Right cardiac atrium (tissue), 5 donors: Measurements from ENCODE around the gene DIAPH1. TPM values are rescaled to one million over a fixed set of nuclear protein-coding genes. Genes with fewer than 3 reads are reported as not detected.

ENCODE experiments used
- ATAC-seq, 2 donors: fragments of 200-7000 bp; cut with Tn5 transposase; one replicate each; pipeline versions ENCODE4 v1.8.0 to v1.9.1; 2020; ENCODE audit warnings: moderate library complexity in 2 of 2, mild to moderate bottlenecking in 1 of 2
- DNase-seq, 3 donors: peaks; one replicate each; pipeline ENCODE4 v3.0.0-alpha.2; 2020
- H3K27ac ChIP-seq: one replicate; pipeline ENCODE4 v1.5.1; 2013; ENCODE audit warnings: mild to moderate bottlenecking, low read length, control low read depth, moderate library complexity
- H3K27me3 ChIP-seq: one replicate; pipeline ENCODE4 v1.6.1; 2013; ENCODE audit not compliant: control insufficient read depth, insufficient read depth
- H3K4me1 ChIP-seq: one replicate; pipeline ENCODE4 v1.6.1; 2013; ENCODE audit warnings: low read length; ENCODE audit not compliant: control insufficient read depth, insufficient read depth
- H3K4me3 ChIP-seq: one replicate; pipeline ENCODE4 v1.5.1; 2013; ENCODE audit warnings: low read length, control low read depth
- H3K9me3 ChIP-seq: one replicate; pipeline ENCODE4 v1.6.1; 2013; ENCODE audit warnings: low read length; ENCODE audit not compliant: control insufficient read depth
- WGBS: extraction: QIAGEN DNeasy Blood & Tissue Kit; methylation state at CpG from one replicate; pipeline ENCODE4 v1.1.7; 2013; 5-methylcytosine and 5-hydroxymethylcytosine counted together
- intact Hi-C, 4 donors: fragments of 100-400 bp; cut with DNase I; formaldehyde crosslinking; loops; one replicate each; pipeline versions ENCODE4 v1.11.0 to v1.14.0; 2022 to 2023
- polyA plus RNA-seq: library from polyadenylated mRNA; stranded (reverse); fragments of 200-250 nt; gene quantifications from one replicate; pipeline ENCODE4 v1.2.3, GENCODE V29; 2013
- total RNA-seq, 4 donors: library from RNA; stranded (reverse); fragmentation: NEBNext Ultra II Directional; extraction: Animal tissue kit (Norgen Biotek cat#: 25700); gene quantifications; one replicate each; pipeline ENCODE4 v1.2.1, GENCODE V29; 2021
- donor health status: healthy with polysubstance abuse.
- donor health status: DM: no; HTN: yes; CAD: no.
- donor health status: DM: no; HTN: no; CAD: no.
- donor health status: DM: no; HTN: yes; CAD: no; lungs with severe emphysema.
- donor health status: DM: yes; HTN: yes; CAD: no.

Gene DIAPH1
- total and polyA plus RNA-seq, 5 donors: 11.8 to 53.0 (median 19.1) TPM

DNA sequence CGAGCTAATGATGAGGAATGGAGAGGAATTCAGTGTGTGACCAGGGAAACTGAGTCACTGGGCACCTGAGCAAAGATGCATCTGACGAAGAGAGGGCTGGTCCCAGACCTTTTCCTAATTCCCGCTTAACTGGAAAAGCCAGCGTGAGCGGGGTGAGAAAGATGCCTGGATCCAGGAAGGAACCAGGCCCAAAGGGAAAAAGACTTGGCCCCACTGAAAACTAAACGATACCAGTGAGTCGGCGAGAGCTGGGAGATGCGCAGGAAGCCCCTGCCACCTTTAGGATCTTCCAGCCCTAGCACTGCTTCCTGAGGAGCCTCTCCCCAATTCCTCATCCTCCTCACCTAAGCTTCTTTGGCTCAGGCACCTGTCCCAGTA lies 32.9 kb upstream of the DIAPH1 start:
- H3K27ac ChIP-seq: no peak overlapping the region
- intact Hi-C loops: no loop called here
- no peaks in the 10 kb centered on the region for H3K4me1 ChIP-seq
- H3K4me3 ChIP-seq: peak overlapping the region; percentile 49
- DNase-seq: no peak
- ATAC-seq: peak in 1 of 2 donors; percentile 2
- 54% methylated on average over 9 of the region's 9 CpGs for WGBS
- H3K27me3 ChIP-seq: no peaks in the 10 kb centered on the region
- no peaks in the 10 kb centered on the region for H3K9me3 ChIP-seq

DNA sequence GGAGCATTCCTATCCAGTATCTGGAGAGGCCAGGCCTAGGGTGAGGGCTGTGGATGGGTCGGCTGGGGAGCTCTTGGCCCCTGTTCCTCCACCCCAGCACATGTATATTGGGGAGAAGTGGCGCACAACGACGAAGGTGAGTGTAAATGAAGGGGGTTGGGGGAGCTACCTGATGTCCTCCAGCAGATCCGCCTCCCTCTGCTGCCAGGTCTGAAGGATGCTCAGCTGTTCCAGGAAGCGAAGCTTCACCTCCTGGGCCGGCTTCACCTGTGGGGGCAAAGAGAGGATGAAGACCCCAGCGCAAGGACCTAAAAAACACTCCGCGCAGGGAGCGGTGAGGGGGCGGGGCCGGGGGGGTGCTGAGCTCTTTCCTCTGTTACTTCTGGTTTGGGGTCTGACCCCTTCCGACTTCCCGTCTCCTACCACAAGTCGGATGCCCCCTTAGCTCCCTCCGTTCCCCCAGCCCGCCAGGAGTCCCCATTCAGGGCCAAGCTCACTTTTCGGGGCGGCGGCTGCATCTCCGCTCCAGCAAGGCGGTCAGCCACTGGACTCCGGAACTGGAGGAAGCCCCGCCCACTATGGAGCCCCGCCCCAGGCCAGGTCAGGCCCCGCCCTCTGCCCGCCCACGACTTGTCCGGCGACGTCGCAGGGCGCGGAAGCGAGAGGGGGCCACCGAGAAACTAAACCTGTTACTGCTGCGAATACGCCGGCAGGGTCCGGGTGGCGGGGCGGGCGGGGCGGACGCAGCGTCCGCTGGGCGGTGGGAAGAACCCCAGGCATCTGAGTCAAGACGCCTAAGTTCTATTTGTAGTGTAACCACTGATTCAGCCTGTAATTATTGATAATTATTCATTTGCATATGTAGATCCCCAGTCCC lies 32.3 kb upstream of the DIAPH1 start, which contains the start of gene FCHSD1:
FCHSD1 (minus strand) TSS at position 568 of the 877 bp plus-strand sequence; CDS start at position 518, 50 bp downstream.
- no peaks in the 10 kb centered on the region for H3K9me3 ChIP-seq
- peak within 1 kb of the TSS; percentile 49 for H3K4me3 ChIP-seq
- WGBS: 4% methylated on average over 50 of the region's 50 CpGs
- H3K4me1 ChIP-seq: no peaks in the 10 kb centered on the region
- H3K27ac ChIP-seq: no peak within 1 kb of the TSS
- H3K27me3 ChIP-seq: no peaks in the 10 kb centered on the region
- ATAC-seq (peak; percentile 94), DNase-seq (peak; percentile 88 to 96 (median 96))
- intact Hi-C loops: no loop called here

DNA sequence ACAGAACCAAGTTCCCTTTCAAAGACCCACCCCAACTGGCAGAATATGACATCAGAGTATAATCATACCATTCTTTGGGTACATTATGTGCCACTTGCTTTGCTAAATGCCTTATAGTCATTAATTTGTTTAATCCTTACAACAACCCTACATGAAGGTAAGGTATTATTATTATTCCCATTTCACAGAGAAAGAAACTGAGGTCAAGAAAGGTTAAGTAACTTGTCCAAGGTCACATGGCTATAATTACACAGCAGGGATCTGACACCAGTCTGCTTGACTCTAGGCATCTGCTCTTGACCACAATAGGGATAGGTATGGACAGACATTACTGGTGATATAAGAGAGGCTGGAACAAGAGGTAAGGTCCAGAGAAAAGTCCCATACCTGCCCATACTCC lies 31.2 kb upstream of the DIAPH1 start:
- no peaks in the 10 kb centered on the region for H3K9me3 ChIP-seq
- H3K27ac ChIP-seq: no peak overlapping the region
- no peak for ATAC-seq
- intact Hi-C loops: no loop called here
- no peak for DNase-seq
- H3K4me1 ChIP-seq: no peaks in the 10 kb centered on the region
- no peaks in the 10 kb centered on the region for H3K27me3 ChIP-seq
- no peak overlapping the region for H3K4me3 ChIP-seq

DNA sequence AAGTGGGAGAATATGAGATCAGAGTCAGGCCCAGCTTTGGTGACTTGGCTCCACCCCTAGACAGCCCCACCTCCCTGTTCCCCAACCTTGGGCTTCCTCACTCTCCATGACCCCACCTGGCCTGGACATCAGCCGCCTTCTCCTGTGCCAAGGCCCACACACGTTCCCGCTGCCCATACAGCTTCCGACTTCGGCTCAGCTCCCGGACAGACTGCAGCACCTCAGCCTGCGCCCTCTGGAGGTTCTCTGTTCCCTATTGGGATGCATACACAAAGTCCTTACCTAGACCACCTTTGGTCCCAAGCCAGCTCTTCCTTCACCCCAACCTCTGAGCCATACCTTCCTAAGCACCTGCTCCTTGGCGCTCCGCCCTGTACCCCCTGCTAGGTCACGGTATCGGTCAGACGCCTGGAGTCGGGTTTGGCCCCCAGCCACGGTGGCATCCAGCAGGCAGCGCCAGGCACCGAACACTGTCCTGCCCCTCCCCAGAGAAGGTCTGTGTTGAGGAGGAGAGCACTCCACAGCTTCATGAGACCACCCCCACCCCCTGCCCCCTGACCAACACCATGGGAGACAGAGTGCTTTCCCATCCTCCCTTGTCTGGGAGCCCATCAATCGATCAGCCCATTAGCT lies 30.4 kb upstream of the DIAPH1 start:
- DNase-seq: peak in 2 of 3 donors; percentile 69
- Histone ChIP-seq H3K4me3 (no peak overlapping the region), H3K27me3 (no peaks in the 10 kb centered on the region), H3K4me1 (no peaks in the 10 kb centered on the region), H3K9me3 (no peaks in the 10 kb centered on the region), H3K27ac (no peak overlapping the region)
- no peak for ATAC-seq
- WGBS: 89% methylated on average over 17 of the region's 17 CpGs
- intact Hi-C loops: no loop called here

DNA sequence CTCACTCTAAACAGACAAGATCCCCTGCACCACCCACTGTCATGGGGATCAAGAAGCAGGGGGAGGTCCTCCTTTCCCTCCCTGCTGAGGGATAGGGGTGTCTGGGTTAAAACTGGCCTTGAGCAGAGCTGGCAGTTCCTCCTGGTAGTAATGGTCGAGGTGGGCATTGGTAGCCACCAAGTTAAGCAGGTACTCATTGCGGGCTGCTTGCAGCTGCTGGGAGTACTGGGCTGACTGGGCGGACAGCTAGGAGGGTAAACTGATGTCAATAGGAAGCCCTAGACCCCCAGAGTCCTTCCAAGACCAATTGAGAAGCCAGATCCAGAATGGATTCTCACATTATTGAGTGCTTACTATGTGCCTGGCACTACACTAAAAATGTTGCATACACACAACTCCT lies 29.1 kb upstream of the DIAPH1 start:
- WGBS: 87% methylated on average over 3 of the region's 3 CpGs
- H3K27ac ChIP-seq: no peak overlapping the region
- no peaks in the 10 kb centered on the region for H3K27me3 ChIP-seq
- intact Hi-C loops: no loop called here
- no peak overlapping the region for H3K4me3 ChIP-seq
- no peaks in the 10 kb centered on the region for H3K9me3 ChIP-seq
- DNase-seq: no peak
- H3K4me1 ChIP-seq: no peaks in the 10 kb centered on the region
- no peak for ATAC-seq

DNA sequence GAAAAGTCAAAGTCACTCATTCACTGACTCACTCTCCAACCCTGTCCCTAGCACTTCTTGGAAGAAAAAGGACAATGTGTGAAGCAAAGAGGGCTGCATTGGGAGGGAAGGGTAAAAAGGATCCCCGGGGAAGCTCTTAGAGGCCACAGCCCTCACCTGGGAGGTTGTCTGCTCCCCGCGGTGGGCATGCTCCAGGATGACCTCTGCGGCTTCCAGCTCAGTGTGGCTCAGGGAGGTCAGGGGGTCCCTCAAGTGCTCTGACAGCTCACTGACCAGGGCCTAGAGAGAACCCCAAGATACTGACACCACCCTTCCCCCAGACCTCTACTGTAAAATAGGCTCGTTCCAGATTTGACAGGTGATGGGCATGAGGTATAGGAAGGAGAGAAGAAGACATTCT lies 28.4 kb upstream of the DIAPH1 start:
- no peaks in the 10 kb centered on the region for H3K4me1 ChIP-seq
- DNase-seq (no peak), ATAC-seq (no peak)
- 89% methylated on average over 5 of the region's 5 CpGs for WGBS
- no peaks in the 10 kb centered on the region for H3K9me3 ChIP-seq
- no peak overlapping the region for H3K4me3 ChIP-seq
- intact Hi-C loops: no loop called here
- no peaks in the 10 kb centered on the region for H3K27me3 ChIP-seq
- no peak overlapping the region for H3K27ac ChIP-seq

DNA sequence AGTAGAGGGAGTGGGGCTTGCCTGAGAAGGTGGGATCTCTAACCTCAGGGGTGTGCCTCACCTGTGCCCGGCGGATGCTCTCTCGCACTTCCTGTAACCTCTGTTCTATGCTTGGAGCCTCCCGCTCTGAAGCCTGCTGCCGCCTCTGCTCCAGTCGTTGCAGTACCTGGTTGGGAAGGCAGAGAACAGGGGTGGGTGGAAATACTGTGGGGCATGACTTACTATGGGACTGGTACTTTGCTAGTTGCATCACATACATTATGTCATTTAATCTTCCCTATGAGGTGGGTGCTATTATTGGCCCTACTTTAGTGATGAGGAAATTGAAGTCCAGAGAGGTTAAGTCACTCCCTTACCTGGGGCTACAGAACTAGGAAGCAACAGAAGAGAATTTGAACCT lies 27.2 kb upstream of the DIAPH1 start:
- H3K9me3 ChIP-seq: no peaks in the 10 kb centered on the region
- DNase-seq: no peak
- 92% methylated on average over 6 of the region's 6 CpGs for WGBS
- no peak overlapping the region for H3K4me3 ChIP-seq
- H3K27ac ChIP-seq: no peak overlapping the region
- intact Hi-C loops: no loop called here
- H3K27me3 ChIP-seq: no peaks in the 10 kb centered on the region
- H3K4me1 ChIP-seq: no peaks in the 10 kb centered on the region
- ATAC-seq: no peak

DNA sequence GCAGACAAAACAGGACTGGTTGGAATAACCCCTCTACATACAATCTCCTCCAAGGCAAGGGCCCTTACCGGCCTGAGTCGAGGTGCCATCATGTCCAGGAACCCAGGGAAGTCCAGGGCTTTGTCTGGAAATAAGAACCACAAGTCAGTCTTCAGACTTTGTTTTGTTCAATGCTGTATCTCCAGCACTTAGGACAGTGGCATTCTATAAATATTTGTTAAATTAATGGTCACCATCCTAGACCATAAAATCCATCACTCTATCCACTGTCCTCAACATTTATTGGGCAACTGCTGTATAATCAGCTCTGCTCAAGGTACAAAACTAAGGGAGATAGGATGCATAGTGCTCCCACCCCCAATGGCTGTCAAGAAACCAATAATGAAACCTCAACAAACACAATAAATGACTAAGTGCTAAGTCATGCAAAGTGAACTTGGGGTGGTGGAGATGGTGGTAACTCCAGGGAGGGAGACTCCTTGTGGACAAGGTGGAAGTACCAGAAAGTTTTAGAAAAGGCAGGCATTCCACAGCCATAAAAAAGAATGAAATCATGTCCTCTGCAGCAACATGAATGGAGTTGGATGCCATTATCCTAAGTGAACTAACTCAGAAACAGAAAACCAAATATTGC lies 23.0 kb upstream of the DIAPH1 start:
- Histone ChIP-seq H3K27ac (no peak overlapping the region), H3K9me3 (no peaks in the 10 kb centered on the region), H3K27me3 (no peaks in the 10 kb centered on the region), H3K4me3 (no peak overlapping the region), H3K4me1 (no peaks in the 10 kb centered on the region)
- ATAC-seq: no peak
- intact Hi-C loops: no loop called here
- 90% methylated on average over 2 of the region's 2 CpGs for WGBS
- no peak for DNase-seq

DNA sequence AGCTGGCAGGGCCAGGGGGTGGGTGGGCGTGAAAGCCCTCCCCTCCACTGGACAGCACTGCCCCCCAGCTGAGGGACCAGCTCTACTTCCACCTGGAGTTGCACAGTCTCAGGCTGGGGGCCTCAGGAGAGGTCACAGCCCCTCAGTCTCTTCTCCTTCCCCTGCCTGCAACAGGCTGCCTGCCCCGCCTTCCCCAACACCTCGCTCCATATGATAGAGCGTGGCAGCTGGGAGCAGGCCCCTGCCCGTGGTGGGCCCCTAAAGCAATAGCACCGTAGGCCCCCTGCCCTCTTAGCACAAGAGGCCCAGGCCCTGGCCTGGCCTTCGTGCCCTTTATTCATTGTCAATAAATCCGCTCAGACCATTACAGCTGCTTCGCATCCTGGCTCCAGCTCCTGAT lies 21.9 kb upstream of the DIAPH1 start:
- 85% methylated on average over 9 of the region's 9 CpGs for WGBS
- no peak for DNase-seq
- Histone ChIP-seq H3K9me3 (no peaks in the 10 kb centered on the region), H3K4me1 (peaks cover 3% of the 10 kb centered on the region), H3K4me3 (no peak overlapping the region), H3K27me3 (no peaks in the 10 kb centered on the region), H3K27ac (no peak overlapping the region)
- intact Hi-C loops: no loop called here
- ATAC-seq: no peak

DNA sequence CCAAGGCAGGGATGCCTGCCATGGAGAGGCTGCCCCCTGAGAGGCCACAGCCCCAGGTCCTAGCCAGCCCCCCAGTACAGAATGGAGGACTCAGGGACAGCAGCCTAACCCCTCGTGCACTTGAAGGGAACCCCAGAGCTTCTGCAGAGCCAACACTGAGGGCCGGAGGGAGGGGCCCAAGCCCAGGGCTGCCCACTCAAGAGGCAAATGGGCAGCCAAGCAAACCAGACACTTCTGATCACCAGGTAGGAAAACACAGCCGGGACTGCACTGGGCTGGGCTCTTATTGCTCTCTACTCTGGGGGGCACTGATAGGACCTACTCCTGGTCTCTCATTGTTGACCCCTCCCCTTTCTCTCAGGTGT lies 21.2 kb upstream of the DIAPH1 start:
- Histone ChIP-seq H3K4me3 (no peak overlapping the region), H3K27ac (no peak overlapping the region), H3K27me3 (no peaks in the 10 kb centered on the region), H3K9me3 (no peaks in the 10 kb centered on the region), H3K4me1 (peaks cover 4% of the 10 kb centered on the region)
- WGBS: 93% methylated on average over 3 of the region's 3 CpGs
- ATAC-seq: no peak
- DNase-seq: no peak
- intact Hi-C loops: no loop called here

DNA sequence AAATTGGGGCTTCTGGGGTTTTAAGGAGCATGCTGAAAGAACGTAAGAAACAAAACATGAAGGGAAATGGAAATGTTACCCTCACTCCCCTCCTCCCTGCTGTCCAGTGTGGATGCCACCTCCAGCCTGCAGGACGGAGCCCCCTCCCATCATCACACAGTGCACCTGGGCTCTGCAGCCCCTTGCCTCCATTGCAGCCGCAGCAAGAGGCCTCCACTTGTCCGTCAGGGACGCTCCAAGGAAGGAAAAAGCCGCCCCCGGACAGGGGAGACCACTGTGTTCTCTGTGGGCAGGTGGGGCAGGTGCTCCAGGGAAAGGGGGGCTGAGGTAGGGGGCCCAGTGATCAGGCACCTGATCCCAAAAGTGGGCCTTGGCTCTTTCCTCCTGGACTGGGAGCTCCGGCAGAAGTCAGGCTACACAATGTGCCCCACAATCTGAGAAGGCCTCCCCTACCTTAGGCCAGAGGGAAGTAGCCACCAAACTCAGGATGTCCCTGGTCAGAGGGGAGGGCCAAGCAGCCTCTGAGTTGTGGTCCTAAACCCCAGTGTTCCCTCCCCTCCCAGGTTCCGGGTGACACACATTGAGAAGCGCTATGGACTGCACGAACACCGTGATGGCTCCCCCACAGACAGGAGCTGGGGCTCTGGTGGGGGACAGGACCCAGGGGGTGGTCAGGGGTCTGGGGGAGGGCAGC lies 20.7 kb upstream of the DIAPH1 start:
- DNase-seq (no peak), ATAC-seq (no peak)
- Histone ChIP-seq H3K27me3 (no peaks in the 10 kb centered on the region), H3K27ac (no peak overlapping the region), H3K4me3 (no peak overlapping the region), H3K9me3 (no peaks in the 10 kb centered on the region), H3K4me1 (peaks cover 5% of the 10 kb centered on the region)
- WGBS: 88% methylated on average over 12 of the region's 12 CpGs
- intact Hi-C loops: no loop called here
